Measurements from ENCODE around the gene RAB11FIP3.

DNA sequence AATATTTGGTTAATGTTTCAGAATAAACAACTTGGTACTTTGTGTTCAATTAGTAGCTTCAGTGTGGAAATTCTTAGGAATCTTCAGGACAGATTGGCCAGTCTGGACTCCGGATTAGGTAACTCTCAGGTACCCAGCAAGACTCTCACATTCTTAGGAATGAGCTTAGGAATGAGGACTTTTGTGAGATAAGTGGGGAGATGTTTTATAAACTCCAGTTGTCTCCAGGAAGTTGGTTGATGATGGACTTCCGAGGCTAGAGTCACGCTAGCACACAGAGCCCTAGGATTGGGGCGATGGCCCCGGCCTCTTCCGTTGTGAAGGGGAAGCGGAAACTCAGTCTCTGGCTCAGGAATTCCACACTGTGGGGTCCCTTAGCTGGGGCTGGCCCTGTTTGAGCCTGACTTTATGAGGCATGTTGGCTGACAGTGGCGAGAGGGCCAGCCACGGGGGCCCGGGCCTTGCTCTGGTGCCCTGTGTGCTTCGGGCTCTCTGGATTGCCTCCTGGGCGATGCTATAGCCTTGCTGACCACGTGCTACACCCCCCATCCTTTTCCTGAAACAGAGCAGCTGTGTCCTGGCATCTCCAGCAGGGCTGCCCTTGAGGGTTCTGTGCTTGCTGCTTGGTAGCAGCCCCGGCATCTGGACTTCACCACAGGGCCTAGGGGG lies 32.4 kb downstream of the RAB11FIP3 start:
- TF ChIP-seq NRF1 (conservative IDR thresholded peaks at IDR 0.05 in 1 of 2, IDR thresholded peaks at IDR 0.05 in 1 of 2) (no peak), MEF2A (IDR thresholded peaks at IDR 0.05; ENCODE audit: control insufficient read depth, low read depth, low read length) (no peak), TOE1 (IDR thresholded peaks at IDR 0.05; ENCODE audit: borderline replicate concordance) (no peak), TOE1 (CRISPR knock-in tag; IDR thresholded peaks at IDR 0.05; ENCODE audit: borderline replicate concordance, low read depth) (no peak)
- TF ChIP-seq, protein P1, sequence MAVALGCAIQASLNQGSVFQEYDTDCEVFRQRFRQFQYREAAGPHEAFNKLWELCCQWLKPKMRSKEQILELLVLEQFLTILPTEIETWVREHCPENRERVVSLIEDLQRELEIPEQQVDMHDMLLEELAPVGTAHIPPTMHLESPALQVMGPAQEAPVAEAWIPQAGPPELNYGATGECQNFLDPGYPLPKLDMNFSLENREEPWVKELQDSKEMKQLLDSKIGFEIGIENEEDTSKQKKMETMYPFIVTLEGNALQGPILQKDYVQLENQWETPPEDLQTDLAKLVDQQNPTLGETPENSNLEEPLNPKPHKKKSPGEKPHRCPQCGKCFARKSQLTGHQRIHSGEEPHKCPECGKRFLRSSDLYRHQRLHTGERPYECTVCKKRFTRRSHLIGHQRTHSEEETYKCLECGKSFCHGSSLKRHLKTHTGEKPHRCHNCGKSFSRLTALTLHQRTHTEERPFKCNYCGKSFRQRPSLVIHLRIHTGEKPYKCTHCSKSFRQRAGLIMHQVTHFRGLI (CRISPR knock-in tag; IDR thresholded peaks at IDR 0.05), result no peak
- TF ChIP-seq, protein P2, sequence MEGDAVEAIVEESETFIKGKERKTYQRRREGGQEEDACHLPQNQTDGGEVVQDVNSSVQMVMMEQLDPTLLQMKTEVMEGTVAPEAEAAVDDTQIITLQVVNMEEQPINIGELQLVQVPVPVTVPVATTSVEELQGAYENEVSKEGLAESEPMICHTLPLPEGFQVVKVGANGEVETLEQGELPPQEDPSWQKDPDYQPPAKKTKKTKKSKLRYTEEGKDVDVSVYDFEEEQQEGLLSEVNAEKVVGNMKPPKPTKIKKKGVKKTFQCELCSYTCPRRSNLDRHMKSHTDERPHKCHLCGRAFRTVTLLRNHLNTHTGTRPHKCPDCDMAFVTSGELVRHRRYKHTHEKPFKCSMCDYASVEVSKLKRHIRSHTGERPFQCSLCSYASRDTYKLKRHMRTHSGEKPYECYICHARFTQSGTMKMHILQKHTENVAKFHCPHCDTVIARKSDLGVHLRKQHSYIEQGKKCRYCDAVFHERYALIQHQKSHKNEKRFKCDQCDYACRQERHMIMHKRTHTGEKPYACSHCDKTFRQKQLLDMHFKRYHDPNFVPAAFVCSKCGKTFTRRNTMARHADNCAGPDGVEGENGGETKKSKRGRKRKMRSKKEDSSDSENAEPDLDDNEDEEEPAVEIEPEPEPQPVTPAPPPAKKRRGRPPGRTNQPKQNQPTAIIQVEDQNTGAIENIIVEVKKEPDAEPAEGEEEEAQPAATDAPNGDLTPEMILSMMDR (IDR thresholded peaks at IDR 0.05 in 2 of 3, conservative IDR thresholded peaks at IDR 0.05 in 1 of 3; ENCODE audit: insufficient read depth in 2 of 3, low read depth in 1 of 3, low read length in 3 of 3), result no peak
- TF ChIP-seq, protein P3, sequence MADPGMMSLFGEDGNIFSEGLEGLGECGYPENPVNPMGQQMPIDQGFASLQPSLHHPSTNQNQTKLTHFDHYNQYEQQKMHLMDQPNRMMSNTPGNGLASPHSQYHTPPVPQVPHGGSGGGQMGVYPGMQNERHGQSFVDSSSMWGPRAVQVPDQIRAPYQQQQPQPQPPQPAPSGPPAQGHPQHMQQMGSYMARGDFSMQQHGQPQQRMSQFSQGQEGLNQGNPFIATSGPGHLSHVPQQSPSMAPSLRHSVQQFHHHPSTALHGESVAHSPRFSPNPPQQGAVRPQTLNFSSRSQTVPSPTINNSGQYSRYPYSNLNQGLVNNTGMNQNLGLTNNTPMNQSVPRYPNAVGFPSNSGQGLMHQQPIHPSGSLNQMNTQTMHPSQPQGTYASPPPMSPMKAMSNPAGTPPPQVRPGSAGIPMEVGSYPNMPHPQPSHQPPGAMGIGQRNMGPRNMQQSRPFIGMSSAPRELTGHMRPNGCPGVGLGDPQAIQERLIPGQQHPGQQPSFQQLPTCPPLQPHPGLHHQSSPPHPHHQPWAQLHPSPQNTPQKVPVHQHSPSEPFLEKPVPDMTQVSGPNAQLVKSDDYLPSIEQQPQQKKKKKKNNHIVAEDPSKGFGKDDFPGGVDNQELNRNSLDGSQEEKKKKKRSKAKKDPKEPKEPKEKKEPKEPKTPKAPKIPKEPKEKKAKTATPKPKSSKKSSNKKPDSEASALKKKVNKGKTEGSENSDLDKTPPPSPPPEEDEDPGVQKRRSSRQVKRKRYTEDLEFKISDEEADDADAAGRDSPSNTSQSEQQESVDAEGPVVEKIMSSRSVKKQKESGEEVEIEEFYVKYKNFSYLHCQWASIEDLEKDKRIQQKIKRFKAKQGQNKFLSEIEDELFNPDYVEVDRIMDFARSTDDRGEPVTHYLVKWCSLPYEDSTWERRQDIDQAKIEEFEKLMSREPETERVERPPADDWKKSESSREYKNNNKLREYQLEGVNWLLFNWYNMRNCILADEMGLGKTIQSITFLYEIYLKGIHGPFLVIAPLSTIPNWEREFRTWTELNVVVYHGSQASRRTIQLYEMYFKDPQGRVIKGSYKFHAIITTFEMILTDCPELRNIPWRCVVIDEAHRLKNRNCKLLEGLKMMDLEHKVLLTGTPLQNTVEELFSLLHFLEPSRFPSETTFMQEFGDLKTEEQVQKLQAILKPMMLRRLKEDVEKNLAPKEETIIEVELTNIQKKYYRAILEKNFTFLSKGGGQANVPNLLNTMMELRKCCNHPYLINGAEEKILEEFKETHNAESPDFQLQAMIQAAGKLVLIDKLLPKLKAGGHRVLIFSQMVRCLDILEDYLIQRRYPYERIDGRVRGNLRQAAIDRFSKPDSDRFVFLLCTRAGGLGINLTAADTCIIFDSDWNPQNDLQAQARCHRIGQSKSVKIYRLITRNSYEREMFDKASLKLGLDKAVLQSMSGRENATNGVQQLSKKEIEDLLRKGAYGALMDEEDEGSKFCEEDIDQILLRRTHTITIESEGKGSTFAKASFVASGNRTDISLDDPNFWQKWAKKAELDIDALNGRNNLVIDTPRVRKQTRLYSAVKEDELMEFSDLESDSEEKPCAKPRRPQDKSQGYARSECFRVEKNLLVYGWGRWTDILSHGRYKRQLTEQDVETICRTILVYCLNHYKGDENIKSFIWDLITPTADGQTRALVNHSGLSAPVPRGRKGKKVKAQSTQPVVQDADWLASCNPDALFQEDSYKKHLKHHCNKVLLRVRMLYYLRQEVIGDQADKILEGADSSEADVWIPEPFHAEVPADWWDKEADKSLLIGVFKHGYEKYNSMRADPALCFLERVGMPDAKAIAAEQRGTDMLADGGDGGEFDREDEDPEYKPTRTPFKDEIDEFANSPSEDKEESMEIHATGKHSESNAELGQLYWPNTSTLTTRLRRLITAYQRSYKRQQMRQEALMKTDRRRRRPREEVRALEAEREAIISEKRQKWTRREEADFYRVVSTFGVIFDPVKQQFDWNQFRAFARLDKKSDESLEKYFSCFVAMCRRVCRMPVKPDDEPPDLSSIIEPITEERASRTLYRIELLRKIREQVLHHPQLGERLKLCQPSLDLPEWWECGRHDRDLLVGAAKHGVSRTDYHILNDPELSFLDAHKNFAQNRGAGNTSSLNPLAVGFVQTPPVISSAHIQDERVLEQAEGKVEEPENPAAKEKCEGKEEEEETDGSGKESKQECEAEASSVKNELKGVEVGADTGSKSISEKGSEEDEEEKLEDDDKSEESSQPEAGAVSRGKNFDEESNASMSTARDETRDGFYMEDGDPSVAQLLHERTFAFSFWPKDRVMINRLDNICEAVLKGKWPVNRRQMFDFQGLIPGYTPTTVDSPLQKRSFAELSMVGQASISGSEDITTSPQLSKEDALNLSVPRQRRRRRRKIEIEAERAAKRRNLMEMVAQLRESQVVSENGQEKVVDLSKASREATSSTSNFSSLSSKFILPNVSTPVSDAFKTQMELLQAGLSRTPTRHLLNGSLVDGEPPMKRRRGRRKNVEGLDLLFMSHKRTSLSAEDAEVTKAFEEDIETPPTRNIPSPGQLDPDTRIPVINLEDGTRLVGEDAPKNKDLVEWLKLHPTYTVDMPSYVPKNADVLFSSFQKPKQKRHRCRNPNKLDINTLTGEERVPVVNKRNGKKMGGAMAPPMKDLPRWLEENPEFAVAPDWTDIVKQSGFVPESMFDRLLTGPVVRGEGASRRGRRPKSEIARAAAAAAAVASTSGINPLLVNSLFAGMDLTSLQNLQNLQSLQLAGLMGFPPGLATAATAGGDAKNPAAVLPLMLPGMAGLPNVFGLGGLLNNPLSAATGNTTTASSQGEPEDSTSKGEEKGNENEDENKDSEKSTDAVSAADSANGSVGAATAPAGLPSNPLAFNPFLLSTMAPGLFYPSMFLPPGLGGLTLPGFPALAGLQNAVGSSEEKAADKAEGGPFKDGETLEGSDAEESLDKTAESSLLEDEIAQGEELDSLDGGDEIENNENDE (IDR thresholded peaks at IDR 0.05; ENCODE audit: low read depth, low read length), result no peak

All from K562 (cell line).